Endodermal cell (in vitro differentiated cells): ENCODE measurements around the gene C9orf152. TPM values are rescaled to one million over a fixed set of nuclear protein-coding genes. Genes with fewer than 3 reads are reported as not detected.

Experiments
- DNase-seq: peaks from one replicate; pipeline ENCODE4 v3.0.0-alpha.2; 2017
- H3K27ac ChIP-seq: 2 replicates; pipeline ENCODE4 v1.5.1; 2013; ENCODE audit warnings: mild to moderate bottlenecking, low read depth, low read length, moderate library complexity
- H3K27me3 ChIP-seq: 2 replicates; pipeline ENCODE4 v1.6.1; 2013; ENCODE audit warnings: mild to moderate bottlenecking, low read length, moderate library complexity; ENCODE audit not compliant: insufficient read depth, control insufficient read depth, poor library complexity, severe bottlenecking
- H3K36me3 ChIP-seq: 2 replicates; pipeline ENCODE4 v1.7.0; 2013; ENCODE audit warnings: mild to moderate bottlenecking, low read length, moderate library complexity; ENCODE audit not compliant: control insufficient read depth, insufficient read depth
- H3K4me1 ChIP-seq: one replicate; pipeline ENCODE4 v1.7.0; 2013; ENCODE audit warnings: low read length; ENCODE audit not compliant: control insufficient read depth, insufficient read depth
- H3K4me3 ChIP-seq: 2 replicates; pipeline ENCODE4 v1.5.1; 2013; ENCODE audit warnings: mild to moderate bottlenecking, low read length, moderate library complexity
- H3K9ac ChIP-seq: 2 replicates; pipeline ENCODE4 v1.6.1; 2013; ENCODE audit warnings: mild to moderate bottlenecking, low read length, moderate library complexity; ENCODE audit not compliant: poor library complexity, severe bottlenecking; ENCODE audit errors: extremely low read depth
- H3K9me3 ChIP-seq: 2 replicates; pipeline ENCODE4 v1.6.1; 2013; ENCODE audit warnings: mild to moderate bottlenecking, low read length, moderate library complexity; ENCODE audit not compliant: control insufficient read depth
- H3K27ac Mint-ChIP-seq: 2 replicates; pipeline ENCODE4 v1.8.0; 2020; ENCODE audit warnings: mixed read lengths
- H3K27me3 Mint-ChIP-seq: 2 replicates; pipeline ENCODE4 v1.8.0; 2021; ENCODE audit warnings: mild to moderate bottlenecking, mixed read lengths; ENCODE audit not compliant: insufficient read depth
- H3K36me3 Mint-ChIP-seq: 2 replicates; pipeline ENCODE4 v1.8.0; 2020; ENCODE audit warnings: low read depth, mixed read lengths
- H3K4me1 Mint-ChIP-seq: 2 replicates; pipeline ENCODE4 v1.8.0; 2020; ENCODE audit warnings: mixed read lengths
- H3K4me3 Mint-ChIP-seq: 2 replicates; pipeline ENCODE4 v1.8.0; 2020; ENCODE audit warnings: mild to moderate bottlenecking, moderate library complexity, mixed read lengths
- H3K9me3 Mint-ChIP-seq: 2 replicates; pipeline ENCODE4 v1.8.0; 2020; ENCODE audit warnings: mild to moderate bottlenecking, mixed read lengths
- CTCF ChIP-seq: fragments of 200-600 bp; sonication (generic); conservative IDR thresholded peaks from 2 replicates; pipeline ENCODE4 v1.5.0; 2021; ENCODE audit warnings: antibody characterized with exemption, mild to moderate bottlenecking
- WGBS, 2 experiments: methylation state at CpG; one replicate each; pipeline versions ENCODE4 v1.1.5 to v1.1.7; 2013; ENCODE audit warnings: missing lambda C conversion rate in 2 of 2, mixed read lengths in 1 of 2; ENCODE audit not compliant: insufficient coverage in 1 of 2, insufficient read length in 1 of 2; 5-methylcytosine and 5-hydroxymethylcytosine counted together
- total RNA-seq, 2 donors: library from RNA; stranded (reverse); fragmentation: NEBNext Ultra II Directional in 1 of 2; extraction: Animal tissue kit (Norgen Biotek cat#: 25700) in 1 of 2; gene quantifications; 2 replicates in 1 of 2; 3 replicates in 1 of 2; pipeline ENCODE4 v1.2.1, GENCODE V29; 2021

The C9orf152 gene
- total RNA-seq, 2 donors from 2014 or later: not detected

- H3K27ac ChIP-seq: no peak overlapping the region
- no peaks in the 10 kb centered on the region for H3K36me3 ChIP-seq
- no peak overlapping the region for H3K4me3 Mint-ChIP-seq
- no peak overlapping the region for H3K27ac Mint-ChIP-seq
- H3K27me3 ChIP-seq: peaks cover 66% of the 10 kb centered on the region
- no peak overlapping the region for H3K4me3 ChIP-seq
- no peaks in the 10 kb centered on the region for H3K9me3 ChIP-seq
- H3K9ac ChIP-seq: no peak overlapping the region
- no peaks in the 10 kb centered on the region for H3K36me3 Mint-ChIP-seq
- DNase-seq: no peak
- peaks cover 11% of the 10 kb centered on the region for H3K4me1 Mint-ChIP-seq
- H3K4me1 ChIP-seq: peaks cover 3% of the 10 kb centered on the region
- 86 to 93% methylated on average over 5 to 6 of the region's 6 CpGs for WGBS, 2 experiments
- no peaks in the 10 kb centered on the region for H3K9me3 Mint-ChIP-seq
- H3K27me3 Mint-ChIP-seq: peaks cover 48% of the 10 kb centered on the region
- no peak for TF ChIP-seq CTCF
Observed at GRCh38 chr9:110202232-110202631, 5.7 kb downstream of the C9orf152 start.

- H3K4me3 Mint-ChIP-seq: no peak overlapping the region
- H3K27ac Mint-ChIP-seq: no peak overlapping the region
Observed at GRCh38 chr9:110199643-110200042, 8.3 kb downstream of the C9orf152 start.

GRCh38 chr9:110198357-110198756, 9.6 kb downstream of the C9orf152 start:
- Histone ChIP-seq H3K9ac (no peak overlapping the region), H3K36me3 (no peaks in the 10 kb centered on the region), H3K9me3 (peaks cover 7% of the 10 kb centered on the region), H3K4me3 (no peak overlapping the region), H3K27ac (no peak overlapping the region), H3K4me1 (peaks cover 6% of the 10 kb centered on the region), H3K27me3 (peaks cover 54% of the 10 kb centered on the region)
- Mint-ChIP-seq H3K4me3 (no peak overlapping the region), H3K4me1 (peaks cover 15% of the 10 kb centered on the region), H3K27me3 (peaks cover 31% of the 10 kb centered on the region), H3K9me3 (peaks cover 14% of the 10 kb centered on the region), H3K27ac (no peak overlapping the region), H3K36me3 (no peaks in the 10 kb centered on the region)
- peak; percentile 66 for DNase-seq
- TF ChIP-seq CTCF: no peak
- 84 to 89% methylated on average over 9 to 12 of the region's 12 CpGs for WGBS, 2 experiments

More at GRCh38 chr9:110199643-110200042, 8.3 kb downstream of the C9orf152 start:
- no peak overlapping the region for H3K4me3 ChIP-seq
- Mint-ChIP-seq H3K4me1 (peaks cover 11% of the 10 kb centered on the region), H3K36me3 (no peaks in the 10 kb centered on the region), H3K9me3 (peaks cover 8% of the 10 kb centered on the region), H3K27me3 (peaks cover 42% of the 10 kb centered on the region)
- 88% methylated on average over 2 of the region's 2 CpGs; no CpG with 5 or more reads in 1 of the 2 experiments for WGBS, 2 experiments
- no peak overlapping the region for H3K9ac ChIP-seq
- H3K4me1 ChIP-seq: peaks cover 3% of the 10 kb centered on the region
- H3K27ac ChIP-seq: no peak overlapping the region
- H3K36me3 ChIP-seq: no peaks in the 10 kb centered on the region
- peaks cover 60% of the 10 kb centered on the region for H3K27me3 ChIP-seq
- no peak for TF ChIP-seq CTCF
- DNase-seq: no peak
- H3K9me3 ChIP-seq: peaks cover 5% of the 10 kb centered on the region
